Right lobe of liver (tissue), 6 donors: Measurements from ENCODE around the gene LIMK1. TPM values are rescaled to one million over a fixed set of nuclear protein-coding genes. Genes with fewer than 3 reads are reported as not detected.
"Not testable (repeated sequence)": the region's sequence is repeated elsewhere in the genome, so short reads cannot be mapped to it uniquely, and the experiment has no call there.

Experiments used
- ATAC-seq, 4 donors: fragments of 200-7000 bp; cut with Tn5 transposase; one replicate each; pipeline ENCODE4 v1.9.1; 2020; ENCODE audit warnings: mild to moderate bottlenecking in 4 of 4, moderate library complexity in 4 of 4
- DNase-seq, 3 donors: peaks; one replicate each; pipeline ENCODE4 v3.0.0-alpha.2; 2020
- H3K27ac ChIP-seq, 3 donors: fragments of 200-600 bp; one replicate each; pipeline ENCODE4 v1.8.0; 2022
- H3K27me3 ChIP-seq, 2 donors: fragments of 200-600 bp; one replicate each; pipeline ENCODE4 v1.8.0; 2022
- H3K36me3 ChIP-seq, 4 donors: fragments of 200-600 bp; sonication (generic) in 1 of 4; one replicate each; pipeline versions ENCODE4 v1.5.1 to v1.8.0; 2017 to 2022; ENCODE audit warnings: control low read depth in 1 of 4
- H3K4me1 ChIP-seq, 4 donors: fragments of 200-600 bp; sonication (generic) in 1 of 4; one replicate each; pipeline versions ENCODE4 v1.5.1 to v1.8.0; 2017 to 2022; ENCODE audit warnings: control low read depth in 1 of 4
- H3K4me3 ChIP-seq, 3 donors: fragments of 200-600 bp; one replicate each; pipeline ENCODE4 v1.8.0; 2022
- H3K9me3 ChIP-seq, 4 donors: fragments of 200-600 bp; sonication (generic) in 1 of 4; one replicate each; pipeline versions ENCODE4 v1.5.1 to v1.8.0; 2017 to 2022; ENCODE audit warnings: control low read depth in 1 of 4
- CTCF ChIP-seq, 4 donors: fragments of 200-600 bp in 3 of 4; fragments of 450-650 bp in 1 of 4; IDR thresholded peaks; one replicate each; pipeline versions ENCODE4 v1.5.1 to v1.8.0; 2016 to 2022; ENCODE audit warnings: antibody characterized with exemption in 4 of 4, mild to moderate bottlenecking in 2 of 4
- POLR2A ChIP-seq: fragments of 450-650 bp; IDR thresholded peaks from one replicate; pipeline ENCODE4 v1.6.1; 2017; ENCODE audit warnings: antibody characterized with exemption, mild to moderate bottlenecking
- WGBS: methylation state at CpG from one replicate; pipeline ENCODE4 v1.1.6; 2018; ENCODE audit warnings: low coverage, low lambda C conversion rate; ENCODE audit not compliant: insufficient coverage; ENCODE audit errors: missing lambda C conversion rate; 5-methylcytosine and 5-hydroxymethylcytosine counted together
- intact Hi-C, 2 donors: fragments of 100-400 bp; cut with DNase I; formaldehyde crosslinking; loops; one replicate each; pipeline versions ENCODE4 v1.11.2 to v1.14.1; 2022
- total RNA-seq, 6 experiments: library from RNA; depleted of rRNA in 2 of 6; stranded (reverse); fragments of >200 nt in 2 of 6; fragmentation: NEBNext Ultra II Directional in 3 of 6; extraction: Animal tissue kit (Norgen Biotek cat#: 25700) in 3 of 6; gene quantifications; one replicate each; pipeline versions ENCODE4 v1.1.0 to v1.2.4, GENCODE V29; 2016 to 2023
- donor health status: DM: no; HTN: yes; CAD: no.
- donor health status: DM: no; HTN: no; CAD: no.
- donor health status: DM: no; HTN: no; CAD: no.
- donor health status: DM: no; HTN: yes; CAD: no.
- donor health status: DM: no; HTN: yes; CAD: no.

The LIMK1 gene
- total RNA-seq, 6 experiments from 2014 or later = 3.1 to 9.9 (median 5.8) TPM

GRCh38 chr7:74119831-74120230 is 36.2 kb downstream of the LIMK1 start:
- Histone ChIP-seq H3K36me3 (no peaks in the 10 kb centered on the region), H3K4me1 (no peaks in the 10 kb centered on the region), H3K4me3 (no peak overlapping the region), H3K27ac (no peak overlapping the region), H3K9me3 (no peaks in the 10 kb centered on the region), H3K27me3 (no peaks in the 10 kb centered on the region)
- no peak for TF ChIP-seq CTCF (IDR thresholded peaks at IDR 0.05)
- TF ChIP-seq POLR2A = no peak
- DNase-seq = no peak
- no CpG with 5 or more reads among the region's 4 CpGs for whole genome bisulfite sequencing
- no peak for ATAC-seq
- intact Hi-C loops = no loop called here

GRCh38 chr7:74121401-74122249 is 38.0 kb downstream of the LIMK1 start:
- intact Hi-C loops = no loop called here
- Histone ChIP-seq H3K9me3 (no peaks in the 10 kb centered on the region), H3K27me3 (no peaks in the 10 kb centered on the region), H3K36me3 (no peaks in the 10 kb centered on the region), H3K27ac (no peak overlapping the region), H3K4me1 (no peaks in the 10 kb centered on the region), H3K4me3 (no peak overlapping the region)
- no peak for TF ChIP-seq CTCF (IDR thresholded peaks at IDR 0.05)
- no peak for TF ChIP-seq POLR2A
- 86% methylated on average over 13 of the region's 26 CpGs for WGBS
- peak in 1 of 4 donors; percentile 39 for ATAC-seq
- no peak for DNase-seq

- H3K9me3 ChIP-seq, DNase-seq, ATAC-seq, H3K27me3 ChIP-seq, intact Hi-C loops, H3K4me3 ChIP-seq, H3K36me3 ChIP-seq, H3K27ac ChIP-seq, H3K4me1 ChIP-seq: not testable (repeated sequence)
- 94% methylated on average over 5 of the region's 7 CpGs for WGBS
These were observed 40.3 kb downstream of the LIMK1 start for GRCh38 chr7:74123892-74124291.

- no peak overlapping the region for H3K4me3 ChIP-seq
- H3K4me1 ChIP-seq = no peaks in the 10 kb centered on the region
- ATAC-seq = no peak
- no peak for DNase-seq
- H3K36me3 ChIP-seq = no peaks in the 10 kb centered on the region
- intact Hi-C loops = no loop called here
- no peaks in the 10 kb centered on the region for H3K9me3 ChIP-seq
- no peak overlapping the region for H3K27ac ChIP-seq
- no peak for TF ChIP-seq POLR2A
- TF ChIP-seq CTCF (IDR thresholded peaks at IDR 0.05) = no peak
- no peaks in the 10 kb centered on the region for H3K27me3 ChIP-seq
- 68% methylated on average over 10 of the region's 12 CpGs for WGBS
These were observed 42.7 kb downstream of the LIMK1 start for GRCh38 chr7:74126220-74126880.

- WGBS = 54% methylated on average over 2 of the region's 2 CpGs
These were observed 46.3 kb downstream of the LIMK1 start for GRCh38 chr7:74129887-74130286.

More at GRCh38 chr7:74129887-74130286, 46.3 kb downstream of the LIMK1 start:
- TF ChIP-seq CTCF (IDR thresholded peaks at IDR 0.05) (no peak), POLR2A (no peak)
- H3K4me1 ChIP-seq = no peaks in the 10 kb centered on the region
- no peaks in the 10 kb centered on the region for H3K27me3 ChIP-seq
- DNase-seq (no peak), ATAC-seq (no peak)
- H3K9me3 ChIP-seq = no peaks in the 10 kb centered on the region
- no peaks in the 10 kb centered on the region for H3K36me3 ChIP-seq
- intact Hi-C loops = no loop called here
- H3K4me3 ChIP-seq = no peak overlapping the region
- H3K27ac ChIP-seq = no peak overlapping the region
